HG02885 (cell line): ENCODE results near the gene CAPN9.
A peak's percentile ranks its signal among the peaks of the same experiment; 100 is the strongest.

Experiments used
- ATAC-seq: cut with Tn5 transposase; IDR thresholded peaks from one replicate; pipeline ENCODE4 v1.9.1; 2021; ENCODE audit warnings: mild to moderate bottlenecking; ENCODE audit not compliant: unreplicated experiment, poor library complexity

The CAPN9 gene

DNA sequence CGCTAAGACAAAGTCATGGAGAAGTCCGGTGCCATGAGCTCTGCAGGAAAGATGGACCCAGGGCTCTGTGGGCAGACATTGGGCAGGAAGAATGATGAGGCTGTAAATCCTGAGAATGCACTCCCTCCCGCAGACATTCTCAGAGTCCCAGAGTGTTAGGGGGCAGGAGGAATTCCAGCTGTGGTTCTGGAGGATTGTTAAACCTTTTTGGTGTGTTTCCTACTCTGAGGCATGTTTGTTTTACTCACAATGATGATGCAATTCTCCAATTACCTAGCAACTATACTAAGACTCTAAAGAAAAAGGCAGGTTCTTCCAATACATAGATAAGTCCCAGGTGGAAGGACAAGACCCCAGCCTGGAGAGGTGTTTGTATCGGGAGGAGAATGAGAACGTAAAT lies 2.8 kb upstream of the CAPN9 start:
- no peak for ATAC-seq

DNA sequence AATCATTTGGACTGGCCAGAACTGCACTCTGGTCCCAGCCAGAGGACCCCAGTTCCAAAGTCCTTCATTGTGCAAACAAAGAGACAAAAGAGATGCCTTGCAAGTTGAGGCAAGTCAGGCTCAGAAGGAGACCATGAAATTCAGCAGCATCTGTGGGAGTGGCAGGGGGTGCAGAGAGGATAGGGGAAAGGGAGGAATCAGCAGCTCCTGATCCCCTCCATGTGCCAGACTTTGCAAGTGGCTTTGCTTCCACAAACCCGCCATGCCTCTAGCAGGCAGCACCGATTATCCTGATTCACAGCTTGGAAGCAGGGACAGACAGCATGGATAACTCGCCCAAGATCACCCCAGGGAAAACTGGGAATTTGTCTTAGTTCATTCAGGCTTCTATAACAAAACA lies 2.1 kb upstream of the CAPN9 start:
- no peak for ATAC-seq

DNA sequence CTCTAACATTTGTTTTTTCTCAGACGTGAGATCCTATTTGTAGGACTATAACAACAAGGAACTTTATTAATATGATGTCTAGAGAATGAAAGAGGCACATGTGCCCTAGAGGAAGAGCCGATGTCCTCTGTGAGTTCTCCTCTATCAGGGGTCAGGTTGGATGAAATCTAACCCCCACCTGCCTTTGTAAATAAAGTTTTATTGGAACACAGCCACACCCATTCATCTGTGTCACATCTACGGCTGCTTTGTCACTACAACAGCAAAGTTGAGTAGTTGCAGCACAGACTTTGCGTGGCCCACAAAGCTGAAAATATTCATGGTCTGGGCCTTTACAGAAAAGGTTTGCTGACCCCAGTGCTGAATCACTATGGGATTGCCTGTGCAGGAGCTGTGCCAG lies 571 bp upstream of the CAPN9 start:
- ATAC-seq, result no peak

DNA sequence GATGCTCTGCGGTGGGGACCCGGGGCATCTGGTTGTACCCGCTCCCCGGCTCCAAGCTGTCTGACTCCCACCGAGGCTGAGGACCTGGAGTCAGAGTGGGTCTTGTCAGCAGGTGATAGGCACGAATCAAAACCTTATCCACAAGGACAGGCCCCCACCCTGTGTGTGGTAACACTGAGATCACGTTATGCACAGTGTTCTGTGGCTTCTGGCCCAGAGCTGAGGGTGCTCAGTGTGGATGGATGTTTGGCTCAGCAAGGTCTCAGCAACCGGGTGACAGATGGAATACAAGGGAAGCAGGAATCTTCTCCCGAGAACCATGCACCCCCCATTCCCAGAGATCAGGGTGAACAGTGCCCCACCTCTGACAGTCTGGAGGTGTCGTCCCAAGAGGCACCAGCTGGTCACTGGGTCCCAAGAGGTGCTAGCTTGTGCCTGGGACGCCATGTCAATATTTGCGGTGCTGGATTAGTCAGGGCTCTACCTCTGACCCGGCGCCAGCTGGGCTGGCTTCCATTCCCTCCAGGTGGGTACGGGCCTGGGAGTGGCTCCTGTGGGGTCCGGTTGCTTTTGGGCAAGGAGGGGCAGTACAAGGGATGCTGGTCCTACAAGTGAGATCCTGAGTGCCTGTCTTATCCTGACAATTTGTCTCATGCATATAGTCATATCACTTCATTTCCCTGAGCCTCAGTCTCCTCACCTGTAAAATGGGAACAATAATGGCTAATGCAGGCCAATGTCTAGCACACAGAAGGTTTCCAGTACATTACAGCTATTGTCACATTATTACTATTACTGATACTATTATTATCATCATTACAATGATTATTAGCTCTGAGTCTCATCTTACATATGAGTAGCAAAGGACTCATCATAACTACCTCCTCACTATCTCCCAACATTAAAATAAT lies 957 bp downstream of the CAPN9 start:
- no peak for ATAC-seq

DNA sequence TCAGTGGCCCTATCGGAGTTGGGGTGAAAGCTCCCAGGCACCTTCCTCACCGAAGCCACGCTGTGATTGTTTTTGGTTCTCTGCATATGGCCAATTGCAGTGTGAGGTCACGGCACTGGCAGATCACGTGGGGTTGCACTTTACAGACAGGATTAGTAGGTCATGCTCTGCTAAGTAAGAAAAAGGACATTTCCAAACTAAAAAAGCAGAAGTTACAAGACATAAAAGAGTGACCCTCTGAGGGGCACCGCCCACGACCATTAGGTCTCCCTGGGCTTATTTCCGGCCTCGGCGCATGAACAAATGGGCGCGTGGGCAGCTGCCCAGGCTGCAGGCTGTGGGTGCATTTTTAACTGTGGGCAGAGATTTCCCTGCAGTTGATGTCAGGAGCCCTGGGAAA lies 2.0 kb downstream of the CAPN9 start:
- peak; percentile 75 for ATAC-seq

DNA sequence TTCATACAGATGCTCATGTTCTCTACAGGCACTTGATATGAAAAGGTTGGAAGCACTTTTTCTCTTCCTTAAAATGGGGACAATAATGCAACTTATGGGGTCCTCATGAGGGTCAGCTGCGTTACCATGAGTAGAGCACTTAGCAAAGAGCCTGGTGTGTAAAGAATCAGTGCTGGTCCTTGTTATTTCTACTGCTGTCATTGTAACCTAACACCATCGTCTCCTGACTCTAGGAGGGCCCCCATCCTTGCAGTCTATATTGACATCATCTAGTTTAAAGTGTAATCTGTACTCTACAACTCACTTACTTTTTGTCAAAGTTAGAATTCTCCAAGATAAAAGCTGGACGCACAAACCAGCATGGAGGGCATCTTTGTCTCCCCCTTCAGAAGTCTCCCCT lies 2.4 kb downstream of the CAPN9 start:
- ATAC-seq, result no peak

DNA sequence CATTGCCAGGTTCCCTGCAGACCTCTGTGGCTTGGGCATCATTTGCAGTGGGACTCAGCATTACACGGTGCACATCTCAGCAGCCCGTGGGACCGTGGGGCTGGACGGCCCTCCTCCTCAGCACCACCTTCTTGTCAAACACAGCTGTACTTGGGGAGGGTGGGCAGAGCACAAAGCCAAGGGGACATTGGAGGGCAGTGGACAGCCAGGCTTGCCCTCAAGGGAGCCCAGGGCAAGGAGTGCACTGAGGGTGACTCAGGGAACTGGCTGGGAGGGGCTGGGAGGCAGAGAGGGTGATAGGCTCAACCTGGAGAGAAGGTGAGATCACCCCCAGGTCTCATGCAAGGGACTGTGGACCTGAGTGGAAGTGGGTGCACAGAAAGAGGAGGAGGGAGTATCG lies 3.4 kb downstream of the CAPN9 start:
- ATAC-seq, result no peak

DNA sequence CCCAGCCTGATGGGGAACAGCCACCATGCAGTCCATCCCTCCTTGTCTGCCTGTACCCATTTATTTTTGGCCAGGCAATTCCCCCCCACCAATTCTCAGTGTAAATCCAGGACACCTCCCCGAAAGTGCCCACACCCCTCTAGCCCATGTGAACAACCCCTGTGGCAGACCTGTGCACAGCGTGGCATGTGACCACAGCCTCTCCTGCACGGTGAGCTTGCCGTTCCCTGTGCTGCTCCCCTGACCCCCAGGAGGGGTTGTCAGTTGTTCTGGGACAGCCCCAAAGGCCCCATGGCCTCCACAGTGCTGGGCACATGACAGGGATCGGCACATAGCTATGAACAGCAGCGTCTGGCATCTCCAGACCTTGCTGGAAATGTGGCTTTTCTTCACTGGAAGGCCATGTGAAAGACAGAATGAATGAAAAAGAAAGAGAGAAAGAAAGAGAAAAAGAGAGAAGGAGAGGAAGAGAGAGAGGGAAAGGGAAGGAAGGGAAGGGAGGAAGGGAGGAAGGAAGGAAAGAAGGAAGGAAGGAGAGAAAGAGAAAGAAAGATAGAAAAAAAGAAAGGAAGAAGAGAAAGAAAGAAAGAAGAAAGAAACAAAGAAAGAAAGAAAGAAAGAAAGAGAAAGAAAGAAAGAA lies 3.9 kb downstream of the CAPN9 start:
- no peak for ATAC-seq

DNA sequence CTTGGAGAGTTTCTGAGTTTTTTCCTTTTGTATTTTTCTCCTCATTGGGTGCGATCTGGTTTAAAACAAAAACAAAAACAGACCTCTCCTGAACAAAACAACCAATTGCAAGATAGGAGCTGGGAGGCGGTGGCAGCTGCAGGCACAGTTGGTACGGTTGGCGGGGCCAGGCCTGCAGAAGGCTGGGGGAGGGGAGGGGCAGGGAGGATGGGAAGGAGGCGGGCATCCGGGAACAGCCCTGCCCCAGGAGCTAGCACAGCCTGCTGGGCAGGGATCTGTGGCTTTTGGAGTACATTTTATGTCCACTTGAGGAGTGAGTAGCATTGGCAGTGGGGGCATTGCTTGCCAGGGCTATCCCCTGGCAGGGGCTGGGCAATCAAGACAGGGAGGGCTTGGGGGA lies 5.2 kb downstream of the CAPN9 start:
- ATAC-seq, result no peak

DNA sequence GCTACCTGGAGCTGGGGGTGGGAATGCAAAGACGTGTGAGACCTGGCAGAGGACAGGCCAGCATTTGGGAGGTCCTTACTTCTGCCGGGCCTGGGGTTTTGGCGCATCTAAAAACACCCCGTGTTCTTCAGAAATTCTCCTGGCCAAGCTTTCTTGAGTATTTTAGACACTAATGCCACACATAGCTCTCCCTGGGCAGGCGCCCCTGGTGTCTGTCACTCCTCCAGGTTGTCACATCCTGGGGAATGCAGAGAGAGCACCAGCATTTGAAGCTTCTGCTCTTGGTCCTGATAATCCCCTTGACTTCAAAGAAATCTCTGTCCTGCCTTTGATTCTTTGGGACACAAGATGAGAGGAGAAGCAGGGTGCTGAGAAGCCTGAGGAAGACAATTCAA lies 6.0 kb downstream of the CAPN9 start:
- ATAC-seq, result no peak

DNA sequence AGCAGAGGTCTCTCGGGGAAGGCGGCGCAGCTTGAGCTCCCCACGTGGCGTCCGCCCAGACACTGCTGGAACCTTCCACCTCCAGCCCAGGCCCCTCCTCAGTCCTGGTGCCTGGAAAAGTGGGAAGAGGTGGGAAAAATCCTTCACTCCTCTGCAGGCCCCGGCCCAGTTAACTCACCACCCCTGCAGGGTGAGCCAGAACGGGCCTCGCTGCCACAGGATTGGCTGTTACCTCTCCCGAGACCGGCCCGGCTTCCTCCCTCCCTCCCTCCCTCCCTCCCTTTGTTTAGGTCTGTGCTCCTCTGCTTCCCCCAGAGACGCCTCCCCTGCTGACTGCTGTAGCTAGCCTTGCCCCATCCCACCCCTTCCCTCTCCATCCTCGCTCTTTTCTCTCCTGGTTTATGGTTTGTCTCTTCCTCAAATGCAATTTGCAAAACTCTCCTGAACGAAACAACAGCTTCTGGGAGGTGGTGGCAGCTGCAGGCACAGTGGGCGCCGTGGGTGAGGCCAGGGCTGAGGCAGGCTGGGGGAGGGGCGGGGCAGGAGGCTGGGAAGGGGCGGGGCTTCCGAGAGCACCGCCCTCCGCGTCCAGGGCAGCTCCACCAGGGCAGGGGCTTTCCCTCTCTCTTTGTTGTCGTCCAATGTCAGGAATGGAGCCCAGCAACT lies 6.5 kb downstream of the CAPN9 start:
- no peak for ATAC-seq

DNA sequence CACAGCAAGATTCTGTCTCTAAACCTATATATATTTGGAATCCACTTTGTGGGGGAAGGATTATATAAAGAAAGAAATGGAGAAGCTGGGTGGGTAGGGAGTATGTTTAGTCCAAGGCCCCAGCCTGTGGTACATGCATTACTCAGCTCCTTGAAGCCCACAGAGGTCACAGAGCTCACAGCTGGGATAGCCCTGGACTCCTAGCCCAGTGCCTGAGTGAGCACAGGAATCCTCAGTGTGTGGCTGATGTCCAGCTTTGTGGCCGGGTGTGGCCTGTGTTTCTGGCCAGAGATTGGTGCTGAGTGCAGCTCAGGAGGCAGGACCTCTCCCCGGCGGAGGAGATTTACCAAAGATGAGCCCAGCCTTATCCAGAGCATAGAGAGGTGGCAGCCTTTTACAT lies 7.6 kb downstream of the CAPN9 start:
- ATAC-seq, result no peak

DNA sequence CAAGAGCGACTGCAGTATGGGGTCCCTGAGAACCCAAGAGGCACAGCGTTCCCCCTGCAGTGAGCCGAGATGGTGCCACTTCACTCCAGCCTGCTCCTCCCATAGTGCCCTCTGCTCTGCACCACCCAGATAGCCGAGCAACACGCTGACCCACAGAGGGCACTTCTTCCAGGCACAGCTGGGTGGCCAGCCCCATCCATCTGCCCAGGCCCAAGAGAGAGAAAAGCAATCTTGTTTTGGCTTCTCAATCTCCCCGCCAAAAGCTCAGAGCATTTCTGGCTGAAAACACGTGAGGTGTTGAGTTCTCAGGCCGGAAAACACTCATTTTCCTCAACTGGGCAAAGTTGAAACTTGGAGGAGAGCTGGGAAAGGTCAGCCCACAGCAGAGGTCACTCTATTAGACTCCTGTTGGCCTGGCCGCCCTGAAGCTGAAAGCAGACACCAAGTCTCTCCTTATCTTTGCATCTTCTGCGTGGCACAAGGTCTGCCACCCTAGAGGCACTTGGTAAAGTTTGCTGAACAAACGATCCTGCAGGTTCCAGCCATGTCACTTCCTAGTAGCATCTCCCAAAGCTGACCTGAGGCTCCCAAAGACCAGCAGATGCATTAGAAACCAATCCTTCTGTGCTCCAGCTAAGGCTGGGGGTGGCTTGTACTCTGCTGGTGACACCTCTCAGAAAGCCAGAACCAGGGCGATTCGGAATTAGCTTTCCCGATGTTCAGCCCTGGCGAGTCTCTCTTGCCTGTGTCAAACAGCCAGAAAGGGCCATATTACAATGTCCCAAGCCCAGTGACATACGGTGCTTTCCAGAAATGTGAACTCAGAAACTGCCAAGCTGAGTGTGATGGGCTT lies 10.9 kb downstream of the CAPN9 start:
- no peak for ATAC-seq

DNA sequence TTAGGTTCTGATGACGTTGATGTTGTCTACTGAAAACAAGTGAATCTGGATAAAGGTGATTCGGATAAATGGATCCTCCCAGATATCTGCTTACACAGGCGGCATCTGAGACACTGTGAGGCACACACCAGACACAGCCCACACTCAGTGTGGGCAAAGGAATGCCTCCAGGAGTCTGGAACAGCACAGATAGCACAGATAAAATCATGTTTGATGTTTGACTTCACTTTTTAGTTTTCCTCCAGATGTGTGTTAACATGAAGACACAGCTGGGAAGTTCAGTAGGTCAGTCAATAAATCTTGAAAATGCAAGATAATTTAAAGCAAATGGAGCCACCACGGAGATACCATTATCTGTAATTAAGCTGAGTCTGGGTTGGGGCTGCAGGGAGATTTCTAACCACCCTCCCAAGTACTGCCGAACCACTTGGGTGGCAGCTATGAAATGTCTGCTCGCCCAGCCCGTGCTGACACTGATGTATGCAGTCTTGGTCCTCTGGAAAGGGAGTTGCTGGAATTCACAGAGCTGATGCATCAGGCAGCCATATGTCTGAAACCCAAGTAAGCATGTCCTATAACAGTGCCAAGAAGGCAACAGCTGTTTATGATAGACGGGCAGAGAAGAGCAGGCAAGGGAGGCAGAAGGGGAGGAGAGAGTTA lies 11.7 kb downstream of the CAPN9 start:
- no peak for ATAC-seq

DNA sequence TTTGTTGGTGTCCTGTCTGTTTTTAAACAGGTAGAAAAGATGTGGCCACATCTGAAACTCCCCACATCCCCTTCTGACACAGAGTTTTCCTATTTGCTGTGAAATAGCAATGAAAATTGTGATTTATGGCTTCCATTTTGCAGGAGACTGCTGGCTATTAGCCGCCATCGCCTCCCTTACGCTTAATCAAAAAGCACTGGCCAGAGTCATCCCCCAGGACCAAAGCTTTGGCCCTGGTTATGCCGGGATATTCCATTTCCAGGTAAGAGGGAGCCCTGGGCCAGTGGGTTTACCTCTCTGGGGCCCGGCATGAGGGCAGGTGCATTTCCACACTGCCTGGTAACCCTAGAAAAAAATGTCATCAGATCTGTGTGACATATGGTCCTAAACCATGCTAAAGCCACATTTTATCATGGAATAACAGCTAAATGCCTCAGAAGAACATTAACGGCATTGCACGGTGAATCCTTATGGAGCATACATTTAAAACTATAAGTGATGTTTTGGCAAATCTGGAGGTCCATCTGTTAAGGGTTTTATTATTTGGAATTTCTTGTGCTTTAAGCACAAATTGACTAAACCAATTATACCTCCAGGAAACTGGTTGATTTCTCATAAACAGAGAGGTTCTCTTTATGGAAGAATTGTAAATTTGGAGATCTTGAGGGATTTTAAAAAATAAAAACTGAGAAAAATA lies 12.3 kb downstream of the CAPN9 start:
- ATAC-seq, result no peak

DNA sequence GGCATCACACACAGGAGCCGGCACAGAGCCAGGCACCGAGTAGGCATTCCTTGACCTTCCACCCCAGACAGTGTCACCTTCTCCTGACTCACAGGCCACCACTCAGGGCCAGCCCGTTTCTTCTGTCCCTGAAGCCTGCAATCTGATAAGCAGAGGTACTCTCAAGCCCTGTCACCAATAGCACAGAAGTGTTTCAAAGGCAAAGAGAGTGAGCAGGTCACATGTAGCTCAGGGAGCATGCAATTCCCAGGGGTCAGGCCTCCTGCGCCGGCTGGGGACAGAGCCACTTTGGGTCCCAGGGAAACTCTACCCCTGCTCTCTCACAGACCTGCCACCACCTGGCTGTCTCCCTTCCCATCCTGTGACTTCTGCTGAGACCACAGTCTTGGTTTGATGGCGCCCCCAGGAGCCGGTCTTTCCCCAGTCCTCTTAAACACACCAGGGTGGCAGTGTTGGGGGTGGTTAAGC lies 13.2 kb downstream of the CAPN9 start:
- no peak for ATAC-seq

DNA sequence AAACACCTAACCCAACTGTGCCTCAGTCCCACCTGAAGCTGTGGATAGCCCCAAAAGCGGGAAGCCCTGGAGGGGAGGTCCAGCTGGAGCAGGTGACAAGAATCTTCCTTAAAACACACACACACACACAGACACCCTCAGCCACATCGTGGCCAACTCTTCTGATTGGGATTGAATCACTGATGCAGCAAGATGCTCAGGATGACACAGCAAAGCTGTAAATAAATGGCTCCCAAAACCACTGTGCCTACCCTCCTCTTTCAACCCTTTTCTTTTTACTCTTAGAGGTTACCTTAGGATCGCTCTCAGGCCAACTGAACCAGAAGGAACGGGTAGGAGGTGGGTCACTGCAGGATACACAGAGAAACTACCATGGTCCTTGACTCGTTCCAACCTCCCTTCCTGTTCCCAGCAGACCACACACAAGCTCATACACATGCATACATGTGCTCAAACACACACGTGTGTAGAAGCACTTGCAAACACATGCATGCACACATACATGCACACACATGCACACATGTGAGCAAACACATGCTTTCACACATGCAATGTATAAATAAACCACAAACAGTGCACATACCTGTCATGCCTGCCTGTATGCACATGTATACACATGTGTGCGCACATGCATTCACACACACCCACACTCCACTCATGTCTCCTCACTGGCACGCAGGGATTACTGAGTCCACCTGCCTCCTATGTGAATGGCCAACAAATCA lies 14.4 kb downstream of the CAPN9 start:
- ATAC-seq, result no peak

DNA sequence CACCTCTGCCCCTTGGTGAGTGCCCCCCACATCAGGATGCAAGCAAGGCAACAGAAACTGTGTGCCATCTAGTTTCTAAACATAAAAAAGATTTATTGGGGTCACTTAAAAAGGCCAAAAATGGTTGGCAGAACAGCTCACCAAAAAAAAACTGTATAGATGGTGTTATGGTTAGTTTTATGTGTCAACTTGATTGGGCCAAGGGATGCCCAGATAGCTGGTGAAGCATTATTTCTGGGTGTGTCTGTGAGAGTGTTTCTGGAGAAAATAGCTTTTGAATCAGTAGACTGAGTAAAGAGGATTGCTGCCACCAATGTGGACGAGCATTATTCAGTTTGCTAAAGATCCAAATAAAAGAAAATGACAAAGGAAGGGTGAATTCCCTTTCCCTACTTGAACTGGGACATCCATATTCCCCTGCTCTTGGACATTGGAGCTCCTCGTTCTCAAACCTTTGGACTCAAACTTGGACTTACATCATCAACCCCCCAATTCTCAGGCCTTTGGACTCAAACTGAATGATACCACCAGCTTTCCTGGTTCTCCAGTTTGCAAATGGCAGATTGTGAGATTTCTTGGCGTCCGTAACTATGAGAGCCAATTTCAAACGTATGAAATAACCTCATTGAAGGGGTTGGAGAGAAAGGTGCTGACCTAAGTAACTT lies 16.9 kb downstream of the CAPN9 start:
- ATAC-seq, result no peak
